SU-DHL-6 (cell line): Measurements from ENCODE around the gene EVX2.

Source experiments
- EZH2phosphoT487 ChIP-seq: fragments of 200-600 bp; sonication (generic), shearing (Covaris generic); conservative IDR thresholded peaks from 2 replicates; pipeline ENCODE4 v1.6.1; 2018; ENCODE audit warnings: mild to moderate bottlenecking, antibody characterized with exemption, low read length, moderate library complexity, mixed read lengths
- TF ChIP-seq, protein P1 (sequence below): fragments of 200-600 bp; sonication (generic); IDR thresholded peaks from one replicate; pipeline ENCODE4 v1.5.1; 2017; ENCODE audit warnings: antibody characterized with exemption, mild to moderate bottlenecking, low read length, moderate library complexity; ENCODE audit not compliant: insufficient read depth, poor library complexity, severe bottlenecking

DNA sequence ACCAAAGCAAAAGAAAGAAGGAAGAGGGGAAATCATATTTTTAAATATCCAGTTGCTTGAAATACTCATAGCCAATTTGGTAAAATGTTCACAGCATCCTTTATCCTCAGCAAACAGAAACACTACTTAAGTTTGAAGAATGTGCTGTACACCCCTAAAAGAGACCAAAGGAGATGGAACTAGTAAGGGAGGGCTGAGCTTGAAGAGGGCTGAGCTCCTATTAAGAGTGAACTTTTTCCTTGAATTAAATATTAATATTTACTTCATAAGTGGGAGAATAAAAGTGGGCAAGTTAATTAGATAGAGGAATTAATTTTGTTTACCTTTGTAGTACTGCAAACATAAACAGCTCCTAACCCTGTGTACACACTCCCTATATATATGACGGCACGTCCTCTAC, 7.0 kb downstream of the EVX2 start:
- TF ChIP-seq, protein P1, sequence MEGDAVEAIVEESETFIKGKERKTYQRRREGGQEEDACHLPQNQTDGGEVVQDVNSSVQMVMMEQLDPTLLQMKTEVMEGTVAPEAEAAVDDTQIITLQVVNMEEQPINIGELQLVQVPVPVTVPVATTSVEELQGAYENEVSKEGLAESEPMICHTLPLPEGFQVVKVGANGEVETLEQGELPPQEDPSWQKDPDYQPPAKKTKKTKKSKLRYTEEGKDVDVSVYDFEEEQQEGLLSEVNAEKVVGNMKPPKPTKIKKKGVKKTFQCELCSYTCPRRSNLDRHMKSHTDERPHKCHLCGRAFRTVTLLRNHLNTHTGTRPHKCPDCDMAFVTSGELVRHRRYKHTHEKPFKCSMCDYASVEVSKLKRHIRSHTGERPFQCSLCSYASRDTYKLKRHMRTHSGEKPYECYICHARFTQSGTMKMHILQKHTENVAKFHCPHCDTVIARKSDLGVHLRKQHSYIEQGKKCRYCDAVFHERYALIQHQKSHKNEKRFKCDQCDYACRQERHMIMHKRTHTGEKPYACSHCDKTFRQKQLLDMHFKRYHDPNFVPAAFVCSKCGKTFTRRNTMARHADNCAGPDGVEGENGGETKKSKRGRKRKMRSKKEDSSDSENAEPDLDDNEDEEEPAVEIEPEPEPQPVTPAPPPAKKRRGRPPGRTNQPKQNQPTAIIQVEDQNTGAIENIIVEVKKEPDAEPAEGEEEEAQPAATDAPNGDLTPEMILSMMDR = no peak
- TF ChIP-seq EZH2phosphoT487 = no peak
